Pancreas (tissue), 10 donors: ENCODE measurements around the gene PHACTR3. TPM values are rescaled to one million over a fixed set of nuclear protein-coding genes. Genes with fewer than 3 reads are reported as not detected.

Experiments
- ATAC-seq, 4 donors: fragments of 200-7000 bp; cut with Tn5 transposase; one replicate each; pipeline versions ENCODE4 v1.8.0 to v1.9.1; 2020; ENCODE audit warnings: mild to moderate bottlenecking in 4 of 4, moderate library complexity in 4 of 4
- DNase-seq, 6 donors: peaks; one replicate each; pipeline ENCODE4 v3.0.0-alpha.2; 2020
- FAIRE-seq: peaks from 2 replicates; lab custom pipeline; 2012; peaks lifted over from hg19 to GRCh38; lab: Jason Lieb, UNC
- H3K27ac ChIP-seq, 4 donors: fragments of 200-600 bp; sonication (generic); 1 replicate in 3 of 4; 2 replicates in 1 of 4; pipeline versions ENCODE4 v1.5.0 to v1.8.0; 2020
- H3K27me3 ChIP-seq, 4 donors: fragments of 200-600 bp; one replicate each; pipeline ENCODE4 v1.8.0; 2021
- H3K36me3 ChIP-seq, 3 donors: fragments of 200-600 bp; sonication (generic) in 1 of 3; one replicate each; pipeline versions ENCODE4 v1.5.0 to v1.8.0; 2020 to 2021
- H3K4me1 ChIP-seq, 3 donors: fragments of 200-600 bp; one replicate each; pipeline ENCODE4 v1.8.0; 2021
- H3K4me3 ChIP-seq, 4 donors: fragments of 200-600 bp; sonication (generic) in 2 of 4; one replicate each; pipeline versions ENCODE4 v1.5.0 to v1.8.0; 2020 to 2021
- H3K9me3 ChIP-seq, 4 donors: fragments of 200-600 bp; one replicate each; pipeline ENCODE4 v1.8.0; 2021
- WGBS, 2 donors: extraction: QIAGEN DNeasy Blood & Tissue Kit; methylation state at CpG; one replicate each; pipeline ENCODE4 v1.1.7; 2013; 5-methylcytosine and 5-hydroxymethylcytosine counted together
- intact Hi-C, 3 donors: fragments of 100-400 bp; cut with DNase I; formaldehyde crosslinking; loops; one replicate each; pipeline versions ENCODE4 v1.11.1 to v1.14.2; 2022
- polyA plus RNA-seq, 2 donors: library from polyadenylated mRNA; stranded (reverse); fragments of 200-250 nt; gene quantifications; one replicate each; pipeline ENCODE4 v1.2.3, GENCODE V29; 2013
- total RNA-seq, 6 donors: library from RNA; stranded (reverse); fragmentation: NEBNext Ultra II Directional in 4 of 6; extraction: Animal tissue kit (Norgen Biotek cat#: 25700) in 4 of 6; gene quantifications; one replicate each; pipeline versions ENCODE4 v1.2.1 to v1.2.4, GENCODE V29; 2021 to 2023
- TF ChIP-seq, protein P1 (sequence below), 4 donors: fragments of 200-600 bp; sonication (generic) in 3 of 4; IDR thresholded peaks; one replicate each; pipeline versions ENCODE4 v1.5.0 to v1.8.0; 2021; ENCODE audit warnings: antibody characterized with exemption in 4 of 4
- donor health status: healthy with polysubstance abuse.
- donor health status: DM: no; HTN: no; CAD: no; lungs with moderate emphysema.
- donor health status: DM: no; HTN: no; CAD: no.
- donor health status: control.
- donor health status: control.
- donor health status: Bipolar disorder and iron deficiency.
- donor health status: DM: yes; HTN: yes; CAD: no.
- donor health status: DM: no; HTN: no; CAD: no.
- donor health status: DM: no; HTN: no; CAD: no.
- donor health status: DM: yes; HTN: yes; CAD: no.

The PHACTR3 gene
- total and polyA plus RNA-seq, 8 donors: 0.14 to 1.5 (median 0.35) TPM; not detected in 3

DNA sequence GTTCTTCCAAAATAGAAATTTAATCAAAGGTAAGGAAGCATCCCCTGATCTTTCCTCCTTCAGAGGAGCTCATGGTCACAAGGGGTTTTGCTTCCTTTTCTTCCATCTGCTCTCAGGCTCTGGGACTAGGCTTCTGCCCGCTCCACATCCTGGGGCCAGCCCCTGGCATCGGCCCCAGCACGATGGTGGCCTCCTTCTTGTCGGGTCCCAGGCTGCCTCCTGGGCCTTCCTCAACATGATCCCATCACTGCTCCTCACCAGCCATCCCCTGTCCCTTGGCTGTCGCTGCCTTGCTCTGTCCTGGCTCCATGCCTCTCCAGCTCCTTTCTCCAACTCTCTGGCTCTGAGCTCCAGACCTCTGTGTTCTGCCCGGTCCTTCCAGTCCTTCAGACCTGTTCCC, 4.1 kb downstream of the PHACTR3 start:
- DNase-seq (no peak), ATAC-seq (no peak), FAIRE-seq (no peak)
- H3K4me1 ChIP-seq: no peaks in the 10 kb centered on the region
- H3K27ac ChIP-seq: no peak overlapping the region
- H3K9me3 ChIP-seq: no peaks in the 10 kb centered on the region
- 65 to 76% methylated on average over 6 of the region's 6 CpGs for WGBS, 2 donors
- intact Hi-C loops: loop anchor here in 1 of 3 donors (10.0 kb wide), 1 partner anchor 146 kb away; no protein-coding TSS in a partner anchor
- TF ChIP-seq, protein P1, sequence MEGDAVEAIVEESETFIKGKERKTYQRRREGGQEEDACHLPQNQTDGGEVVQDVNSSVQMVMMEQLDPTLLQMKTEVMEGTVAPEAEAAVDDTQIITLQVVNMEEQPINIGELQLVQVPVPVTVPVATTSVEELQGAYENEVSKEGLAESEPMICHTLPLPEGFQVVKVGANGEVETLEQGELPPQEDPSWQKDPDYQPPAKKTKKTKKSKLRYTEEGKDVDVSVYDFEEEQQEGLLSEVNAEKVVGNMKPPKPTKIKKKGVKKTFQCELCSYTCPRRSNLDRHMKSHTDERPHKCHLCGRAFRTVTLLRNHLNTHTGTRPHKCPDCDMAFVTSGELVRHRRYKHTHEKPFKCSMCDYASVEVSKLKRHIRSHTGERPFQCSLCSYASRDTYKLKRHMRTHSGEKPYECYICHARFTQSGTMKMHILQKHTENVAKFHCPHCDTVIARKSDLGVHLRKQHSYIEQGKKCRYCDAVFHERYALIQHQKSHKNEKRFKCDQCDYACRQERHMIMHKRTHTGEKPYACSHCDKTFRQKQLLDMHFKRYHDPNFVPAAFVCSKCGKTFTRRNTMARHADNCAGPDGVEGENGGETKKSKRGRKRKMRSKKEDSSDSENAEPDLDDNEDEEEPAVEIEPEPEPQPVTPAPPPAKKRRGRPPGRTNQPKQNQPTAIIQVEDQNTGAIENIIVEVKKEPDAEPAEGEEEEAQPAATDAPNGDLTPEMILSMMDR (IDR thresholded peaks at IDR 0.05): no peak
- no peak overlapping the region for H3K4me3 ChIP-seq
- H3K36me3 ChIP-seq: no peaks in the 10 kb centered on the region
- peaks cover 0 to 19% (median 0%) of the 10 kb centered on the region in 4 donors for H3K27me3 ChIP-seq

DNA sequence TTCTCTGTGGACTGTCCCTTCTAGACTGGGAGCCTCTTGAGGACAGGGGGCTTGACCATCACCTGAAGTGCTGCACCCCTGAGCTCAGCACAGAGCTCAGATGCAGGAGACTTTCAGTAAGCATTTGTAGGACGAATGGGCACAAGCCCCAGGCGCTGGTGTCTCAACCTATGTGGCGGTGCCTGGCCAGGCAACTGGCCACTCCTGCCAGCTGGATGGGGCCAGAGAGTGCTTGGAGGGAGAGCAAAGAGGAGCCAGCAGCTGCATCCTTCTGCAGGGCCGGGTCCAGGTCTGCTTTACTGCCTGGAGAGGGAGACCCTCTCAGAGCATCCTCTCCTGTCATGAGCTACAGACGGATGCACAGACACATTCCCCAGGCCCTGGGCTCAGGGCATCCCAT, 4.5 kb downstream of the PHACTR3 start:
- Histone ChIP-seq H3K9me3 (no peaks in the 10 kb centered on the region), H3K27me3 (peaks cover 0 to 19% (median 0%) of the 10 kb centered on the region in 4 donors), H3K36me3 (no peaks in the 10 kb centered on the region), H3K4me3 (no peak overlapping the region), H3K27ac (no peak overlapping the region), H3K4me1 (no peaks in the 10 kb centered on the region)
- FAIRE-seq (no peak), ATAC-seq (no peak), DNase-seq (peak in 1 of 6 donors; percentile 36)
- WGBS, 2 donors: 57 to 76% methylated on average over 5 of the region's 5 CpGs
- intact Hi-C loops: loop anchor here in 1 of 3 donors (10.0 kb wide), 1 partner anchor 146 kb away; no protein-coding TSS in a partner anchor
- TF ChIP-seq, protein P1 (IDR thresholded peaks at IDR 0.05): no peak

DNA sequence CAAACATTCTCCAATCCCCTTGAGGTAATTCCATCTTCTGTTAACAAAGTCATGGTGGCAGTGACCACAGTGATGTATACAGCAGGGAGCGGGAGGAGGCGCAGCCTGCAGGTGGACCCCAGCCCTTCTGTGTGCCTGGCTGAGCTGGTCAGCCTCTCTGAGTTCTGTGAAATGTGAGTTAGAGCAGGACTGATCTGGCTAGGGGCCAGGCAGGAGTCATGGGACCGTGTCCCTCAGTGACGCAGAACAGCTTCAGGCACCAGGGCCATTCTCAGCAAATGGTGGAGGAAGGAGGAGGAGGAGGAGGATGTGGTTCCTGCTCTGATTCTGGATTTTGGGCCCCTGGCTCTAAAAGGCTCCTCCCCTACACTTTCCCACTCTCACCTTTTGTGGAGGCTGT, 6.9 kb downstream of the PHACTR3 start:
- Histone ChIP-seq H3K4me1 (no peaks in the 10 kb centered on the region), H3K36me3 (no peaks in the 10 kb centered on the region), H3K9me3 (no peaks in the 10 kb centered on the region), H3K27ac (no peak overlapping the region), H3K4me3 (no peak overlapping the region), H3K27me3 (peaks cover 0 to 14% (median 0%) of the 10 kb centered on the region in 4 donors)
- 67 to 78% methylated on average over 4 of the region's 4 CpGs for WGBS, 2 donors
- FAIRE-seq (no peak), DNase-seq (no peak), ATAC-seq (no peak)
- TF ChIP-seq, protein P1 (IDR thresholded peaks at IDR 0.05): no peak
- intact Hi-C loops: no loop called here

DNA sequence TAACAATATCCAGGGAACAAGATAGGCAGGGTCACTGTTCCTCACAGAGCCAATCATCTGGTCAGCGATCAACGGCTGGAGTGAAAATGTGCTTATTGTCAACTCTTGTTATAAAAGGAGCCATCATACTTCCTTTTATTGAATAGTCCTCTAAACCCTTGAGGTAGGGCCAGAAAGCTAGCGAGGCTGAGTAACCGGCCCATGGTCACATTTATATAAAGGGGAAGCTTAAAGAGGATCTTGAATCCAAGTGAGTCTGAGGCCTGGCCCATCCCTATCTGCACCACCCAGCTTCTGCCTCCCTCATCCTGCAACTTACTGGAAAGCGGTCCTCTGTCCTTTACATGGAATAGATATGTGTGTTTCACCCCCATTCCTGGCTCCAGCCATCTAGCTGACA, 9.5 kb downstream of the PHACTR3 start:
- TF ChIP-seq, protein P1 (IDR thresholded peaks at IDR 0.05): no peak
- no peaks in the 10 kb centered on the region for H3K4me1 ChIP-seq
- H3K36me3 ChIP-seq: no peaks in the 10 kb centered on the region
- no peaks in the 10 kb centered on the region for H3K9me3 ChIP-seq
- H3K27ac ChIP-seq: no peak overlapping the region
- WGBS, 2 donors: 78 to 81% methylated on average over 5 of the region's 5 CpGs
- ATAC-seq (no peak), DNase-seq (no peak), FAIRE-seq (no peak)
- intact Hi-C loops: no loop called here
- no peak overlapping the region for H3K4me3 ChIP-seq
- peaks cover 0 to 5% (median 0%) of the 10 kb centered on the region in 4 donors for H3K27me3 ChIP-seq

DNA sequence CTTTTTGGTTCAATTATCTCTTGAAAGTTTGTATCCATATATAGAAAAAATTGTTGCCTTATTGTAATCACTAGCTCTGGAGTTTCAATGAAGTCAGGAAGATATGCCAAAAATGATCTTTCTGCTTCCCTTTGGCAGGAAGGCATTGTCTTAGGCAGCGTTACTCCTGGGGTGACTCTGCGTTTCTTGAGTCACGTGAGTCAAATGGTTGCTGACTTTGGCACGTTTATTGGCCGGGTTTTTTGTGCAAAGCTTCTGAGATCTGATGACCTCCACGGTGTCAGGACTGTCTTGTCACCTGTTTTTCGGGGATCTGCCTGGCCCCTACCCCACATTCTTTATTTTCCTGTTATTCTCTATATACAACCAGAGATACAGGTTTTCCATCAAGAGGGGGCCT, 10.4 kb downstream of the PHACTR3 start:
- Histone ChIP-seq H3K4me1 (no peaks in the 10 kb centered on the region), H3K9me3 (no peaks in the 10 kb centered on the region), H3K27me3 (peaks cover 0 to under 1% (median 0%) of the 10 kb centered on the region in 4 donors), H3K4me3 (no peak overlapping the region), H3K27ac (no peak overlapping the region), H3K36me3 (no peaks in the 10 kb centered on the region)
- FAIRE-seq (no peak), DNase-seq (no peak), ATAC-seq (no peak)
- WGBS, 2 donors: 58 to 74% methylated on average over 7 of the region's 7 CpGs
- intact Hi-C loops: no loop called here
- TF ChIP-seq, protein P1 (IDR thresholded peaks at IDR 0.05): no peak
